ENCODE results near the gene CPS1. TPM values are rescaled to one million over a fixed set of nuclear protein-coding genes. Genes with fewer than 3 reads are reported as not detected.

The CPS1 gene
- total RNA-seq, 1 experiment from 2014 or later = 14.2 TPM

- Histone ChIP-seq H2BK20ac (ENCODE audit: low read depth, low read length, poor library complexity, severe bottlenecking) (no peak overlapping the region), H3K14ac (ENCODE audit: insufficient read depth, low read length) (no peak overlapping the region), H2BK5ac (ENCODE audit: insufficient read length, low read length) (no peak overlapping the region), H3K27ac (ENCODE audit: insufficient read length, low read depth, low read length) (no peak overlapping the region), H2BK120ac (ENCODE audit: low read depth, low read length, poor library complexity, severe bottlenecking) (no peak overlapping the region), H2BK12ac (ENCODE audit: insufficient read length, low read depth, low read length) (no peak overlapping the region), H2AK5ac (ENCODE audit: insufficient read length, low read length) (no peak overlapping the region), H3K79me1 (ENCODE audit: insufficient read depth, low read depth, low read length, poor library complexity, severe bottlenecking) (no peaks in the 10 kb centered on the region), H3K56ac (ENCODE audit: insufficient read length, low read depth, low read length) (no peak overlapping the region), H2BK15ac (ENCODE audit: low read depth, low read length) (no peak overlapping the region), H4K5ac (ENCODE audit: insufficient read length, low read depth, low read length) (no peak overlapping the region), H3K4me2 (ENCODE audit: insufficient read depth, insufficient read length, low read length) (no peak overlapping the region), H3K27me3 (ENCODE audit: insufficient read depth, low read length) (no peaks in the 10 kb centered on the region), H4K8ac (replicated peaks; ENCODE audit: insufficient read length, low read depth, low read length) (no peak overlapping the region), H3T11ph (ENCODE audit: low read length) (no peak overlapping the region), H3K9ac (ENCODE audit: extremely low read depth, insufficient read length, low read length) (no peak overlapping the region), H3K4me1 (ENCODE audit: insufficient read depth, low read length) (no peaks in the 10 kb centered on the region), H4K20me1 (ENCODE audit: control insufficient read depth, insufficient read depth, insufficient read length) (no peaks in the 10 kb centered on the region), H2AFZ (ENCODE audit: low read length) (no peak overlapping the region), H3K9me3 (ENCODE audit: control insufficient read depth, low read depth, low read length) (no peaks in the 10 kb centered on the region), H3K18ac (ENCODE audit: insufficient read length, low read depth, low read length) (no peak overlapping the region), H3K4ac (ENCODE audit: low read depth, low read length) (no peak overlapping the region), H3K23ac (ENCODE audit: insufficient read length, low read depth, low read length) (no peak overlapping the region), H4K91ac (ENCODE audit: insufficient read length, low read depth, low read length) (no peak overlapping the region), H3K23me2 (ENCODE audit: insufficient read length, low read depth, low read length, poor library complexity, severe bottlenecking) (no peaks in the 10 kb centered on the region), H3K79me2 (ENCODE audit: insufficient read depth, low read length) (no peaks in the 10 kb centered on the region)
- no peak overlapping the region for H3K4me3 Mint-ChIP-seq
- no peak for TF ChIP-seq CTCF (conservative IDR thresholded peaks at IDR 0.05)
- H3K36me3 Mint-ChIP-seq (ENCODE audit: insufficient read depth in 1 of 3, low read depth in 3 of 3) = peaks cover 0 to 5% (median 0%) of the 10 kb centered on the region in 3 experiments; a peak in 2 of 7 replicates
- H3K4me1 Mint-ChIP-seq = peaks cover 4 to 13% of the 10 kb centered on the region in 2 experiments
- H3K9me3 Mint-ChIP-seq = no peaks in the 10 kb centered on the region
- H3K27me3 Mint-ChIP-seq (ENCODE audit: low read depth) = no peaks in the 10 kb centered on the region
- no peak for DNase-seq
- no peak overlapping the region for H3K27ac Mint-ChIP-seq
Measured at GRCh38 chr2:210522399-210522798, 34.0 kb upstream of the CPS1 start.

All from H9 (cell line).